ENCODE data around the gene MBL2. TPM values are rescaled to one million over a fixed set of nuclear protein-coding genes. Genes with fewer than 3 reads are reported as not detected.

MBL2 gene
- not detected in 2 replicates for total RNA-seq

DNA sequence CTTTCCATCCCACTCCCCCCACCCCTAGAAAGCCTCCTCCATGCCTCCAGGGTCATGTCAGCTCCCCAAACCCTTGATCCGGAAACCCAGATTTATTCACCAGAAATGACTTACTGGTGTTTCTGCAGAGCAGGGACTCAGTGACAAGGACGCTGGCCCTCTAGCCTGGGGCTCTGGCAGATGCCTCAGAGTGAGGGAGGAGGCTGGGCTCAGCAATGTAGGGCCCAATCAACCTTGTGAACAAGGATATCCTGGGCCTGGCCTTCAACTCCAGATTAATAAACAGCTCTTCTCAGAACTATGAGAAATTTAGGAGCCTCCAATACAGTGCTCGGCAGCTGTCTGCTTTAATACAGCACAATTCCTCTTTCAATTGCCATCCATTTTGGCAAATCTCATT lies at the start of gene MBL2:
MBL2 (minus strand) TSS at position 162 of the 400 bp plus-strand sequence. CDS start 1,149 bp downstream, outside the sequence.
- no peaks in the 10 kb centered on the region for H3K4me1 Mint-ChIP-seq (ENCODE audit: low read depth)
- intact Hi-C loops (cut with micrococcal nuclease) = no loop called here

GRCh38 chr10:52820309-52820708 lies 47.7 kb upstream of the MBL2 start:
- no peak for DNase-seq (ENCODE audit: low spot score)
- Mint-ChIP-seq H3K36me3 (ENCODE audit: low read depth) (no peaks in the 10 kb centered on the region), H3K4me3 (ENCODE audit: low read depth) (no peak overlapping the region), H3K9me3 (no peaks in the 10 kb centered on the region), H3K27ac (no peak overlapping the region), H3K27me3 (ENCODE audit: low read depth) (no peaks in the 10 kb centered on the region), H3K4me1 (ENCODE audit: low read depth) (no peaks in the 10 kb centered on the region)
- intact Hi-C loops (cut with micrococcal nuclease) = no loop called here

More for the DNA sequence above, at the start of gene MBL2:
- Mint-ChIP-seq H3K9me3 (no peaks in the 10 kb centered on the region), H3K4me3 (ENCODE audit: low read depth) (no peak within 1 kb of the TSS), H3K36me3 (ENCODE audit: low read depth) (no peaks in the 10 kb centered on the region), H3K27ac (no peak within 1 kb of the TSS), H3K27me3 (ENCODE audit: low read depth) (no peaks in the 10 kb centered on the region)
- DNase-seq (ENCODE audit: low spot score) = no peak

- no peaks in the 10 kb centered on the region for H3K27me3 Mint-ChIP-seq (ENCODE audit: low read depth)
- H3K4me1 Mint-ChIP-seq (ENCODE audit: low read depth) = no peaks in the 10 kb centered on the region
- no peaks in the 10 kb centered on the region for H3K36me3 Mint-ChIP-seq (ENCODE audit: low read depth)
- no peaks in the 10 kb centered on the region for H3K9me3 Mint-ChIP-seq
- no peak overlapping the region for H3K4me3 Mint-ChIP-seq (ENCODE audit: low read depth)
- H3K27ac Mint-ChIP-seq = no peak overlapping the region
- no peak for DNase-seq (ENCODE audit: low spot score)
- intact Hi-C loops (cut with micrococcal nuclease) = no loop called here
Measured at GRCh38 chr10:52818019-52818418, 45.4 kb upstream of the MBL2 start.

- no peak overlapping the region for H3K27ac Mint-ChIP-seq
- DNase-seq (ENCODE audit: low spot score) = no peak
- H3K36me3 Mint-ChIP-seq (ENCODE audit: low read depth) = no peaks in the 10 kb centered on the region
- H3K27me3 Mint-ChIP-seq (ENCODE audit: low read depth) = no peaks in the 10 kb centered on the region
- intact Hi-C loops (cut with micrococcal nuclease) = no loop called here
- no peaks in the 10 kb centered on the region for H3K9me3 Mint-ChIP-seq
- no peaks in the 10 kb centered on the region for H3K4me1 Mint-ChIP-seq (ENCODE audit: low read depth)
- H3K4me3 Mint-ChIP-seq (ENCODE audit: low read depth) = no peak overlapping the region
Measured at GRCh38 chr10:52814506-52814905, 41.9 kb upstream of the MBL2 start.

DNA sequence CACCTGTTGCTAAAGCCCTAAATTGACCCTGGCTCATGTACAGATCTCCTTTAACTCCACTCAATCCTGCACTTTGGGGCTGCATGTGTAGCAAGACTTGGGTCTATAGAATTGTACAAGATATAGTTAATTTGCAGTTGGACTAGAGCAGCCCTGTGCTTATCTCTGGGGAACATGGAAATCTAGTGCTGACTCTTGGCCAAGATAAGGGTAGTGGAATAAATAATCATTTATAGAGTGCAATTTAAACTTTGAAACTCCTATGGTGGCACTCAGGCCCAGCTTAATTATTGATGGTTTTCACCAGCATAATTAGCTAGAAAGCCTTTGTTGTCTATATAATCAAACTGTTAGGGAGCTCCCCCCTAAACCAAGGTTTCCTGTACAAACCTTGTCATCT lies 39.2 kb upstream of the MBL2 start:
- intact Hi-C loops (cut with micrococcal nuclease) = no loop called here

GRCh38 chr10:52810761-52811160 lies 38.2 kb upstream of the MBL2 start:
- Mint-ChIP-seq H3K9me3 (no peaks in the 10 kb centered on the region), H3K27ac (no peak overlapping the region), H3K4me1 (ENCODE audit: low read depth) (no peaks in the 10 kb centered on the region), H3K36me3 (ENCODE audit: low read depth) (no peaks in the 10 kb centered on the region), H3K27me3 (ENCODE audit: low read depth) (no peaks in the 10 kb centered on the region), H3K4me3 (ENCODE audit: low read depth) (no peak overlapping the region)
- intact Hi-C loops (cut with micrococcal nuclease) = no loop called here
- DNase-seq (ENCODE audit: low spot score) = no peak

More for the DNA sequence above, 39.2 kb upstream of the MBL2 start:
- H3K36me3 Mint-ChIP-seq (ENCODE audit: low read depth) = no peaks in the 10 kb centered on the region
- no peaks in the 10 kb centered on the region for H3K27me3 Mint-ChIP-seq (ENCODE audit: low read depth)
- no peak overlapping the region for H3K27ac Mint-ChIP-seq
- no peaks in the 10 kb centered on the region for H3K9me3 Mint-ChIP-seq
- no peak for DNase-seq (ENCODE audit: low spot score)
- no peak overlapping the region for H3K4me3 Mint-ChIP-seq (ENCODE audit: low read depth)
- H3K4me1 Mint-ChIP-seq (ENCODE audit: low read depth) = no peaks in the 10 kb centered on the region

DNA sequence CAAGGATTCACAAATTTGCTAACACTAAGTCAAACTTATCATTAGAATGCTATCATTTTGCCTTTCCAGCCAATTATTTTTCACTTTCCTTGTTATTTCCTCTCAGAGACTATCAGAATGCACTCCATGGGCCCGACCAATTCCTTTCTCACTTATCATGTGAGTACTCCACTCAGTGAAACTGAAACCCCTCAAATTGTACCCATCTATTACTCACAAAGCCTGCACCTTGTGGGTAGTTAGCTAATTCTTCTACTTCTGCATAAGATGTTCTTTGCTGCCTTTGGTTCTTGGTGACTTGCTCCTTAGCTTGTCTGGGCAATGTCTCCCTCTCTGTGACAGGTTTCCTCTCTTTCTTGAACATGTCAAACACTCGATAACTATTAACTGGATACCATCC lies 35.2 kb upstream of the MBL2 start:
- H3K4me3 Mint-ChIP-seq (ENCODE audit: low read depth) = no peak overlapping the region
- no peaks in the 10 kb centered on the region for H3K4me1 Mint-ChIP-seq (ENCODE audit: low read depth)
- no peaks in the 10 kb centered on the region for H3K9me3 Mint-ChIP-seq
- DNase-seq (ENCODE audit: low spot score) = no peak
- H3K36me3 Mint-ChIP-seq (ENCODE audit: low read depth) = no peaks in the 10 kb centered on the region
- H3K27ac Mint-ChIP-seq = no peak overlapping the region
- no peaks in the 10 kb centered on the region for H3K27me3 Mint-ChIP-seq (ENCODE audit: low read depth)
- intact Hi-C loops (cut with micrococcal nuclease) = no loop called here

DNA sequence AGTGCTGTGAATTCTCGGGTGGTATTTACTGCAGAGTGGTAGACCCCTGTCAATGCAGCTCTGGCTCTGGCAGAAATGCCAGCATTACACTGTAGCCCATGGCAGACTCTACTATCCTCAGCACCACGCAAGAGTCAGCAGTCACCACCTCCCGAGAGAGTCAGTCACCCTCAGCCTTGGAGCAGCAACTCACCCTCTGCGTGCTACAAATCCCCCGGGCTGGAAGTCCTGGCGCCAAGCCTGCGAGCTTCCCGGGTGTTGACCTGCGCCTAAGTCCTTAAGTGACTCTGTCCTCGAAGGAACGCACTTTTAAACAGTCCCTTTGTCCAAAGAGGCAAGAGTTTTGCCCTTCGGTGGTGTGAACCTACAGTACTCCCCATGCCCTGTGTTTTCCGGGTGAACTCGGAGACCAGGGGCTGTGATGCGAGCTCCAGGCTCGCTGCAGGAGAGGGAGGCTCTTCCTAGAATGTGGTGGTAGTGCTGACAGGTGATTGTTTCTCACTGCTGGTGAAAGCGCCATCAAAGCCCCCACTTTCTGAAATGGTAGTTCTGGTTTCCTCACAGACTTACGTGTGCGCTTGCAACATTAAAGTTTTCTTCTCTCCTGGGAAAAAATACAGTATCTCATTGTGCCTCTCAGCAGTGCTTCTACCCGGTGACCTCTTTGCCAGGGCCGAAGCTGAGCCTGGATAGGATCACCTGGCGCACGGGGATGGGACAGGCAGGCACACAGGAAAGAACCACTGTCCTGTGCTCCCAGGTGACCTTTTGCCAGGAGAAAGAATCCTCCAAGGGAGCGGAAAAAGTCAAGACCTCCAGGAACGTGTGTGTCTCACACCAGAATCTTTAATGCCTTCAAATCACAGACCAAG lies 33.1 kb upstream of the MBL2 start:
- H3K27me3 Mint-ChIP-seq (ENCODE audit: low read depth) = no peaks in the 10 kb centered on the region
- H3K4me3 Mint-ChIP-seq (ENCODE audit: low read depth) = no peak overlapping the region
- intact Hi-C loops (cut with micrococcal nuclease) = no loop called here
- no peaks in the 10 kb centered on the region for H3K4me1 Mint-ChIP-seq (ENCODE audit: low read depth)
- H3K27ac Mint-ChIP-seq = no peak overlapping the region
- H3K36me3 Mint-ChIP-seq (ENCODE audit: low read depth) = no peaks in the 10 kb centered on the region
- no peaks in the 10 kb centered on the region for H3K9me3 Mint-ChIP-seq
- DNase-seq (ENCODE audit: low spot score) = no peak

- H3K36me3 Mint-ChIP-seq (ENCODE audit: low read depth) = no peaks in the 10 kb centered on the region
- intact Hi-C loops (cut with micrococcal nuclease) = no loop called here
- H3K4me1 Mint-ChIP-seq (ENCODE audit: low read depth) = no peaks in the 10 kb centered on the region
- H3K27me3 Mint-ChIP-seq (ENCODE audit: low read depth) = no peaks in the 10 kb centered on the region
- H3K9me3 Mint-ChIP-seq = no peaks in the 10 kb centered on the region
- H3K4me3 Mint-ChIP-seq (ENCODE audit: low read depth) = no peak overlapping the region
- DNase-seq (ENCODE audit: low spot score) = no peak
- H3K27ac Mint-ChIP-seq = no peak overlapping the region
Measured at GRCh38 chr10:52801947-52802346, 29.4 kb upstream of the MBL2 start.

DNA sequence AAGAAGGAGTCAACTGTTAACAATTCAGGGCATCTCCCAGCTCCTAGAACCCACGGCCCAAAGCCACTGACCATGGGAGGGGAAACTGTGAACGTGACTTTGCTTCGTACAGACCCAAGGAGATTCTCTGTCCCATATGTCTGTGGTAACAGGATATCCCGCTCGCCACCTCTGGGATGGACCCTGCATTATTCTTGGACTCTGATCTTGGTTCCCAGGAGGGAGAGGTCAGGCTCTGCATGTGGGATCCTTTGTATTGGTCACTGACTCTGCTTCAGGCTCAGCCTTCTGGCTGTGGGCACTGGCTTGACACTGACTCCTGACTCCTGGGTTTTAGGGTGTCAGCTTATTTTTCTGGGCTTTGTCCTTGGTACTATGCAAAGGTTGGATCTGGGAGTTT lies 13.5 kb upstream of the MBL2 start:
- H3K27ac Mint-ChIP-seq = no peak overlapping the region
- no peaks in the 10 kb centered on the region for H3K27me3 Mint-ChIP-seq (ENCODE audit: low read depth)
- DNase-seq (ENCODE audit: low spot score) = no peak
- no peak overlapping the region for H3K4me3 Mint-ChIP-seq (ENCODE audit: low read depth)
- intact Hi-C loops (cut with micrococcal nuclease) = no loop called here
- no peaks in the 10 kb centered on the region for H3K4me1 Mint-ChIP-seq (ENCODE audit: low read depth)
- no peaks in the 10 kb centered on the region for H3K36me3 Mint-ChIP-seq (ENCODE audit: low read depth)
- no peaks in the 10 kb centered on the region for H3K9me3 Mint-ChIP-seq

DNA sequence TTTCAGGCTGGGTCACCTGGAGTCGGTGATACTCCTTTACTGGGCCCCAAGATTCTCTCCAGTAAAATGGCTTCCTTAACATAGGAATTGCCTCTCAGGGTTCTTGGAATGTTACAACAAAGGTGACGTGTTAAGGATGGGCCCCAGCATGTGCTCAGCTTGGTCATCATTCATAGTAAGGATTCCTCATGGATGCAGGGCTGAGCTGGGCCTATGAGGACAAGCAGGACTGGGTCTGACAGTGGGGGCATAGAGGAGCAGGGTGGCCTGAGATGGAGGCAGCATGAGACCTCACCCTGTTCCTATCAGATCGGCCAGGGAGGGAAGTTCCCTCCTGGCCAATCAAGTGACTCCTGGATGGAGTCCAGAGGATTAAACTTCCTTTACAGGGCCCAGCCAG lies 12.8 kb upstream of the MBL2 start:
- intact Hi-C loops (cut with micrococcal nuclease) = no loop called here
- Mint-ChIP-seq H3K4me1 (ENCODE audit: low read depth) (no peaks in the 10 kb centered on the region), H3K36me3 (ENCODE audit: low read depth) (no peaks in the 10 kb centered on the region), H3K27me3 (ENCODE audit: low read depth) (no peaks in the 10 kb centered on the region), H3K9me3 (no peaks in the 10 kb centered on the region), H3K27ac (no peak overlapping the region), H3K4me3 (ENCODE audit: low read depth) (no peak overlapping the region)
- DNase-seq (ENCODE audit: low spot score) = no peak

- Mint-ChIP-seq H3K4me1 (ENCODE audit: low read depth) (no peaks in the 10 kb centered on the region), H3K36me3 (ENCODE audit: low read depth) (no peaks in the 10 kb centered on the region), H3K27ac (no peak overlapping the region), H3K27me3 (ENCODE audit: low read depth) (no peaks in the 10 kb centered on the region), H3K9me3 (no peaks in the 10 kb centered on the region), H3K4me3 (ENCODE audit: low read depth) (no peak overlapping the region)
- DNase-seq (ENCODE audit: low spot score) = no peak
- intact Hi-C loops (cut with micrococcal nuclease) = no loop called here
Measured at GRCh38 chr10:52783726-52784125, 11.1 kb upstream of the MBL2 start.

- Mint-ChIP-seq H3K9me3 (no peaks in the 10 kb centered on the region), H3K27ac (no peak overlapping the region), H3K27me3 (ENCODE audit: low read depth) (no peaks in the 10 kb centered on the region), H3K4me1 (ENCODE audit: low read depth) (no peaks in the 10 kb centered on the region), H3K4me3 (ENCODE audit: low read depth) (no peak overlapping the region), H3K36me3 (ENCODE audit: low read depth) (no peaks in the 10 kb centered on the region)
- DNase-seq (ENCODE audit: low spot score) = no peak
- intact Hi-C loops (cut with micrococcal nuclease) = no loop called here
Measured at GRCh38 chr10:52782554-52782953, 10.0 kb upstream of the MBL2 start.
